GM12878 (cell line): Measurements from ENCODE around the gene NLRC5.

Experiments used
- CHD1 ChIP-seq: IDR thresholded peaks from 2 replicates; pipeline ENCODE4 v1.6.1; 2012; ENCODE audit warnings: low read depth, low read length, improper control_type of control experiment
- CREB1 ChIP-seq: IDR thresholded peaks from 2 replicates; pipeline ENCODE4 v1.6.1; 2012; ENCODE audit warnings: low read depth, mild to moderate bottlenecking, inconsistent platforms
- CTCF ChIP-seq, 3 experiments: IDR thresholded peaks in 2 of 3; conservative IDR thresholded peaks in 1 of 3; 2 replicates each; pipeline ENCODE4 v1.5.1; 2011; ENCODE audit warnings: low read depth in 3 of 3, low read length in 3 of 3, mild to moderate bottlenecking in 3 of 3, control low read depth in 2 of 3, moderate library complexity in 2 of 3, inconsistent platforms in 1 of 3, mixed read lengths in 1 of 3; ENCODE audit not compliant: control insufficient read depth in 2 of 3, insufficient read depth in 1 of 3; ENCODE audit errors: extremely low read depth in 1 of 3
- EP300 ChIP-seq, 2 experiments: fragments of 150-350 bp in 1 of 2; IDR thresholded peaks; 2 replicates each; pipeline ENCODE4 v1.6.1; 2011 to 2012; ENCODE audit warnings: low read depth in 2 of 2, low read length in 2 of 2, borderline replicate concordance in 1 of 2, improper control_type of control experiment in 1 of 2, inconsistent platforms in 1 of 2; ENCODE audit not compliant: control insufficient read depth in 1 of 2
- POLR2A ChIP-seq: IDR thresholded peaks from 2 replicates; pipeline ENCODE4 v1.6.1; 2011; ENCODE audit warnings: low read depth, mild to moderate bottlenecking, low read length
- YY1 ChIP-seq: IDR thresholded peaks from 2 replicates; pipeline ENCODE4 v1.6.1; 2011; ENCODE audit warnings: low read depth, mild to moderate bottlenecking, low read length
- ZNF24 ChIP-seq: fragments of 450-650 bp; IDR thresholded peaks from 2 replicates; pipeline ENCODE4 v1.6.1; 2017; ENCODE audit warnings: antibody characterized with exemption, mild to moderate bottlenecking
- ZSCAN29 ChIP-seq: fragments of 450-650 bp; IDR thresholded peaks from 2 replicates; pipeline ENCODE4 v1.6.1; 2017; ENCODE audit warnings: mild to moderate bottlenecking, moderate library complexity
- TF ChIP-seq, protein P1 (sequence below): IDR thresholded peaks from 2 replicates; pipeline ENCODE4 v1.6.1; 2011; ENCODE audit warnings: low read depth, mild to moderate bottlenecking, low read length, moderate library complexity, borderline replicate concordance; ENCODE audit errors: extremely low read depth
- TF ChIP-seq, protein P2 (sequence below): IDR thresholded peaks from 2 replicates; pipeline ENCODE4 v1.6.1; 2011; ENCODE audit warnings: low read depth, low read length, improper control_type of control experiment, borderline replicate concordance

GRCh38 chr16:57051696-57052228, 62.4 kb downstream of the NLRC5 start:
- TF ChIP-seq CTCF (IDR thresholded peaks at IDR 0.05 in 2 of 3, conservative IDR thresholded peaks at IDR 0.05 in 1 of 3; ENCODE audit: control insufficient read depth in 2 of 3, extremely low read depth in 1 of 3, insufficient read depth in 1 of 3, low read depth in 3 of 3, low read length in 3 of 3), result no peak
- no peak for TF ChIP-seq EP300 (IDR thresholded peaks at IDR 0.05; ENCODE audit: borderline replicate concordance in 1 of 2, control insufficient read depth in 1 of 2, low read depth in 2 of 2, low read length in 2 of 2)
- no peak for TF ChIP-seq ZSCAN29
- TF ChIP-seq, protein P1, sequence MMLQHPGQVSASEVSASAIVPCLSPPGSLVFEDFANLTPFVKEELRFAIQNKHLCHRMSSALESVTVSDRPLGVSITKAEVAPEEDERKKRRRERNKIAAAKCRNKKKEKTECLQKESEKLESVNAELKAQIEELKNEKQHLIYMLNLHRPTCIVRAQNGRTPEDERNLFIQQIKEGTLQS, result no peak
- no peak for TF ChIP-seq ZNF24
- no peak for TF ChIP-seq CHD1
- no peak for TF ChIP-seq YY1
- TF ChIP-seq, protein P2, sequence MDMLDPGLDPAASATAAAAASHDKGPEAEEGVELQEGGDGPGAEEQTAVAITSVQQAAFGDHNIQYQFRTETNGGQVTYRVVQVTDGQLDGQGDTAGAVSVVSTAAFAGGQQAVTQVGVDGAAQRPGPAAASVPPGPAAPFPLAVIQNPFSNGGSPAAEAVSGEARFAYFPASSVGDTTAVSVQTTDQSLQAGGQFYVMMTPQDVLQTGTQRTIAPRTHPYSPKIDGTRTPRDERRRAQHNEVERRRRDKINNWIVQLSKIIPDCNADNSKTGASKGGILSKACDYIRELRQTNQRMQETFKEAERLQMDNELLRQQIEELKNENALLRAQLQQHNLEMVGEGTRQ, result no peak
- TF ChIP-seq CREB1, result no peak
- TF ChIP-seq POLR2A, result no peak
